OCI-LY7 (cell line): ENCODE measurements around the gene SMPDL3A. TPM values are rescaled to one million over a fixed set of nuclear protein-coding genes. Genes with fewer than 3 reads are reported as not detected.
"Not testable (repeated sequence)": the region's sequence is repeated elsewhere in the genome, so short reads cannot be mapped to it uniquely, and the experiment has no call there.

Experiments
- BruUV-seq: library from RNA; stranded (reverse); fragments of 400-500 nt; replicated peaks from 2 replicates; lab custom pipeline; 2021; lab: Mats Ljungman, UMichigan
- CTCF ChIA-PET: fragments of 300-600 bp; sonication (Branson Sonifier 250); formaldehyde crosslinking; loops from one replicate; lab custom pipeline; 2022; ENCODE audit warnings: antibody characterized with exemption; ENCODE audit not compliant: unreplicated experiment; lab: Charles Lee
- POLR2A ChIA-PET: fragments of 300-600 bp; sonication (Branson Sonifier 250); formaldehyde crosslinking; loops from one replicate; lab custom pipeline; 2022; ENCODE audit warnings: antibody characterized with exemption; lab: Charles Lee
- DNase-seq: peaks from one replicate; pipeline ENCODE4 v3.0.0-alpha.2; 2015; ENCODE audit warnings: low spot score
- H2AFZ ChIP-seq: fragments of 200-600 bp; sonication (generic), shearing (Covaris generic); 2 replicates; pipeline ENCODE4 v1.6.1; 2014; ENCODE audit warnings: mild to moderate bottlenecking, antibody characterized with exemption, low read length, moderate library complexity
- H3K27ac ChIP-seq: fragments of 200-600 bp; sonication (generic); 2 replicates; pipeline ENCODE4 v1.5.1; 2014; ENCODE audit warnings: mixed run types, low read depth, mild to moderate bottlenecking, moderate library complexity, low read length, inconsistent platforms; ENCODE audit not compliant: poor library complexity, severe bottlenecking
- H3K36me3 ChIP-seq: fragments of 200-600 bp; sonication (generic); 2 replicates; pipeline ENCODE4 v1.6.1; 2014; ENCODE audit warnings: mild to moderate bottlenecking, antibody characterized with exemption, low read length, moderate library complexity, mixed read lengths; ENCODE audit not compliant: insufficient read depth
- H3K4me1 ChIP-seq: fragments of 200-600 bp; sonication (generic); 2 replicates; pipeline ENCODE4 v1.5.1; 2014; ENCODE audit warnings: mild to moderate bottlenecking, low read length; ENCODE audit not compliant: insufficient read depth, poor library complexity, severe bottlenecking
- H3K4me2 ChIP-seq: fragments of 200-600 bp; sonication (generic); 2 replicates; pipeline ENCODE4 v1.6.1; 2014; ENCODE audit warnings: mild to moderate bottlenecking, low read length
- H3K4me3 ChIP-seq: fragments of 200-600 bp; sonication (generic); 2 replicates; pipeline ENCODE4 v1.5.1; 2014; ENCODE audit warnings: mild to moderate bottlenecking, low read depth, low read length; ENCODE audit not compliant: poor library complexity, severe bottlenecking
- H3K79me2 ChIP-seq: fragments of 200-600 bp; sonication (generic); 2 replicates; pipeline ENCODE4 v1.6.1; 2016; ENCODE audit warnings: low read depth, mild to moderate bottlenecking, low read length, moderate library complexity, mixed read lengths; ENCODE audit not compliant: insufficient read depth
- H3K9me2 ChIP-seq: fragments of 200-600 bp; sonication (generic); 2 replicates; pipeline ENCODE4 v1.6.1; 2016; ENCODE audit warnings: mild to moderate bottlenecking, low read length, mixed read lengths; ENCODE audit not compliant: insufficient read depth
- H3K9me3 ChIP-seq: fragments of 200-600 bp; sonication (generic); 2 replicates; pipeline ENCODE4 v1.6.1; 2014; ENCODE audit warnings: mild to moderate bottlenecking, mixed run types, low read length, mixed read lengths
- H4K20me1 ChIP-seq: fragments of 200-600 bp; sonication (generic); 2 replicates; pipeline ENCODE4 v1.6.1; 2014; ENCODE audit warnings: mild to moderate bottlenecking, antibody characterized with exemption, low read length, moderate library complexity, mixed read lengths; ENCODE audit not compliant: insufficient read depth
- EZH2phosphoT487 ChIP-seq: fragments of 200-600 bp; sonication (generic); IDR thresholded peaks from 2 replicates; pipeline ENCODE4 v1.6.1; 2018; ENCODE audit warnings: low read depth, borderline replicate concordance, mild to moderate bottlenecking, mixed run types, antibody characterized with exemption, low read length, moderate library complexity, mixed read lengths
- intact Hi-C: fragments of 100-400 bp; cut with micrococcal nuclease; formaldehyde crosslinking; loops from one replicate; pipeline ENCODE4 v1.10.0; 2022; ENCODE audit not compliant: unreplicated experiment
- total RNA-seq, 2 experiments: library from RNA; depleted of rRNA in 1 of 2; stranded (reverse); fragments of >200 nt in 1 of 2; shearing (Covaris generic) in 1 of 2; gene quantifications; 2 replicates each; pipeline ENCODE4 v1.2.3, GENCODE V29; 2014 to 2022
- TF ChIP-seq, protein P1 (sequence below): fragments of 200-600 bp; sonication (generic); conservative IDR thresholded peaks from 2 replicates; pipeline ENCODE4 v1.5.1; 2014; ENCODE audit warnings: mild to moderate bottlenecking, antibody characterized with exemption, low read length, moderate library complexity, mixed read lengths

Gene SMPDL3A
- total RNA-seq, 2 experiments from 2014 or later = not detected

DNA sequence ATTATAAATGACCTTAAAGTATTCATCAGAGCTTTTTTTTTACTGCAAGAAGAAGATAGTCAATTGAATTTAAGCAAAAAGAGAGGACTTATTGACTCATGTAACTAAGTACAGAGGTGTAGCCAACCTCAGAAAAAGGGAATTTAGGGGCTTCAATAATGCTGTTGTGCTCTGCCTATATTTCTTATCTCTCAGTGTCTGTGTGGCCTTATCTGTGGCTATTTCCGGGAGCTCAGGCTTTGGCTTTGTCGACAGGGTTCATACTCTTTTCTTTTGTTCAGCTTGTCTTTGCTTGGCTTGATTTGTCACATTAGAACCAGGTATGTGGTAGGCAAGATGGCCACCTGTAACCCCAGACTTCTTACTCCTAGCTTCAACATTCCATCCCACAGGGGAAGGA, 48.1 kb upstream of the SMPDL3A start:
- TF ChIP-seq, protein P1, sequence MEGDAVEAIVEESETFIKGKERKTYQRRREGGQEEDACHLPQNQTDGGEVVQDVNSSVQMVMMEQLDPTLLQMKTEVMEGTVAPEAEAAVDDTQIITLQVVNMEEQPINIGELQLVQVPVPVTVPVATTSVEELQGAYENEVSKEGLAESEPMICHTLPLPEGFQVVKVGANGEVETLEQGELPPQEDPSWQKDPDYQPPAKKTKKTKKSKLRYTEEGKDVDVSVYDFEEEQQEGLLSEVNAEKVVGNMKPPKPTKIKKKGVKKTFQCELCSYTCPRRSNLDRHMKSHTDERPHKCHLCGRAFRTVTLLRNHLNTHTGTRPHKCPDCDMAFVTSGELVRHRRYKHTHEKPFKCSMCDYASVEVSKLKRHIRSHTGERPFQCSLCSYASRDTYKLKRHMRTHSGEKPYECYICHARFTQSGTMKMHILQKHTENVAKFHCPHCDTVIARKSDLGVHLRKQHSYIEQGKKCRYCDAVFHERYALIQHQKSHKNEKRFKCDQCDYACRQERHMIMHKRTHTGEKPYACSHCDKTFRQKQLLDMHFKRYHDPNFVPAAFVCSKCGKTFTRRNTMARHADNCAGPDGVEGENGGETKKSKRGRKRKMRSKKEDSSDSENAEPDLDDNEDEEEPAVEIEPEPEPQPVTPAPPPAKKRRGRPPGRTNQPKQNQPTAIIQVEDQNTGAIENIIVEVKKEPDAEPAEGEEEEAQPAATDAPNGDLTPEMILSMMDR = no peak
- no peak for TF ChIP-seq EZH2phosphoT487
- H3K9me2 ChIP-seq = no peaks in the 10 kb centered on the region
- no peaks in the 10 kb centered on the region for H3K79me2 ChIP-seq
- intact Hi-C loops = no loop called here
- H3K27ac ChIP-seq = no peak overlapping the region
- H3K9me3 ChIP-seq = no peaks in the 10 kb centered on the region
- no peak overlapping the region for H3K4me2 ChIP-seq
- BruUV-seq = no TSS peak
- DNase-seq = no peak
- H3K4me3 ChIP-seq = no peak overlapping the region
- no peaks in the 10 kb centered on the region for H3K4me1 ChIP-seq
- H3K36me3 ChIP-seq = no peaks in the 10 kb centered on the region
- ChIA-PET CTCF (no interaction called here), POLR2A (no interaction called here)
- H2AFZ ChIP-seq = no peak overlapping the region
- H4K20me1 ChIP-seq = no peaks in the 10 kb centered on the region

DNA sequence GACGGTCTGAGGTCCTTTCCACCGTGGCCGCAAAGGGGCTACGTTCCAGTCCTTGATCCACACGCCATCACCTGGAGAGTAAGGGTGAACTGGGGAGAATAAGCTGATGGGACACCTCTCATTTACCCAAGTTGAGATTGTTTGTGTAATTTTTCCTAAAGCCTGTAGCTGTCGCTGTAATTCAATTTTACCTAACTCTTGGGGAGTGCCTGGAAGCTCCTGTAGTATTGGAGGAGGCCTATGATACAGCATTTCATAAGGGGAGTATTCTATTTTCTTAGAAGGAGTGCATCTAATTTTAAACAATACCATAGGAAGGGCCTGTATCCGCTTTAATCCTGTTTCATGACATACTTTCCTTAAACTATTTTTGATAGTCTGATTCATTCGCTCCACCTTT, 44.8 kb upstream of the SMPDL3A start:
- CTCF ChIA-PET, intact Hi-C loops, H3K27ac ChIP-seq, H3K4me1 ChIP-seq, H3K9me2 ChIP-seq, H3K4me2 ChIP-seq, H4K20me1 ChIP-seq, H2AFZ ChIP-seq, H3K9me3 ChIP-seq, H3K36me3 ChIP-seq, BruUV-seq, H3K79me2 ChIP-seq, H3K4me3 ChIP-seq: not testable (repeated sequence)
- peak; percentile 1 for DNase-seq
- POLR2A ChIA-PET = interaction anchor here (0.5 kb wide), 1 partner anchor 10 kb away, joined by 4 read pairs; no protein-coding TSS in a partner anchor
- TF ChIP-seq, protein P1 = peak; percentile 51

DNA sequence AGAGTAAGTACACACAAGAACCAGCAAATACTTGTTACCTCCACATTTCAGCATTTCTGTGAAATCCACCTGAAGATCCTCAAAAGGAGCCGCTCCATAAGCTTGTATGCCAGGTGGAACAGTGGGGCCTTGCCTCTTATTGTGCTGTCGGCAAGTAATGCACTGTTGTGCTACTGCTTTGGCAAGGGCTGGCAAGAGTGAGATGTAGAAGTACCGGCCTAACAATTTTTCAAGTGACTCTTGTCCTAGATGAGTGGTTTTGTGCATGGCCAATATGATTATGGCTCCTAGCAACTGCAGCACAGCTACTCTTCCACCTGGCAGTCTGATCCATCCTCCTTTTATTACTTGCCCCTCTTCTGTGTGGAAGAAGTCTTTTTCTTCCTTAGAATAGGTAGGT, 44.2 kb upstream of the SMPDL3A start:
- H2AFZ ChIP-seq, H3K4me1 ChIP-seq, CTCF ChIA-PET, H3K79me2 ChIP-seq, H3K36me3 ChIP-seq, H3K9me2 ChIP-seq, H3K4me3 ChIP-seq, intact Hi-C loops, H3K4me2 ChIP-seq, H3K27ac ChIP-seq, DNase-seq, H3K9me3 ChIP-seq, BruUV-seq, H4K20me1 ChIP-seq, POLR2A ChIA-PET: not testable (repeated sequence)
